ENCODE measurements around the gene TM9SF1.

DNA sequence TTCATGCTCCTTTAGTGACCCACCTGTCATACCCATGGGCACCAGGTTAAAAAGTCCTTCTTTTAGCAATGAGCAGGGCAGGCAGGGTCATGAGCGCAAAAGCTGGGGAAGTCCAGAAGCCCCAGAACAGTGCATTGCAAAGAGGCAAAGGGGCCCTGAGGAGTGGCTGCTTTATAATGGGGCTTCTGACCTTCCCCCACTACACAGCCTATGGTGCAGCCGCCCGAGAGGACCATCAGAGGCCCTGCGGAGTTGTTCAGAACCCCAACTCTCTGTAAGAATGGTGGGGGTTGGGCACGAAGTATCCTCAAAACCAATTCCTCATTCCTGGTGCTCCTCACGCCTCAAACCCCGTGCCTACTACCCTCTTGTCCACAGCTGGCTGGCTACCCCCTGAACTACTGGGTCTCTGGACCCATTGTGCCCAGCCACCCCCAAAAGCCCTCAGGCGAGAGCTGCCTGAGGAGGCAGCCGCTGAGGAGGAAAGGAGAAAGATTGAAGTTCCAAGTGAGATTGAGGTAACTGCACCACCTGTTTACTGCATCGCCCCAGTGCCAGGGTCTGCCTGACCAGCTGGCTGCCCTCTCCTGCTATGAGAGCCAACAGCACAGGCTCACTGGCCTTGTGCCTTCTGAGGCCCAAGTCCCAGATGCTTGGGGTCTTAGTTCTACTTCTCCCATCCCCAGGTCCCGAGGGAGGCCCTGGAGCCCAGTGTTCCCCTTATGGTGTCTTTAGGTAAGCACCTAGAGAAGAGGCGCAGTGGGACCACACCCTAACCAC lies 16.7 kb downstream of the TM9SF1 start:
- TF ChIP-seq RAD21 (IDR thresholded peaks at IDR 0.05; ENCODE audit: insufficient read depth, low read depth, low read length) = no peak
- TF ChIP-seq SMC3 (IDR thresholded peaks at IDR 0.05; ENCODE audit: borderline replicate concordance, low read length) = no peak
- TF ChIP-seq NFIC (IDR thresholded peaks at IDR 0.05; ENCODE audit: low read depth, low read length) = no peak

Measured in GM12878 (cell line).